GM21717 (cell line): ENCODE results near the gene FGD1.

Experiments
- ATAC-seq: cut with Tn5 transposase; IDR thresholded peaks from one replicate; pipeline ENCODE4 v1.9.1; 2021; ENCODE audit warnings: mild to moderate bottlenecking, moderate library complexity; ENCODE audit not compliant: unreplicated experiment

FGD1 gene

DNA sequence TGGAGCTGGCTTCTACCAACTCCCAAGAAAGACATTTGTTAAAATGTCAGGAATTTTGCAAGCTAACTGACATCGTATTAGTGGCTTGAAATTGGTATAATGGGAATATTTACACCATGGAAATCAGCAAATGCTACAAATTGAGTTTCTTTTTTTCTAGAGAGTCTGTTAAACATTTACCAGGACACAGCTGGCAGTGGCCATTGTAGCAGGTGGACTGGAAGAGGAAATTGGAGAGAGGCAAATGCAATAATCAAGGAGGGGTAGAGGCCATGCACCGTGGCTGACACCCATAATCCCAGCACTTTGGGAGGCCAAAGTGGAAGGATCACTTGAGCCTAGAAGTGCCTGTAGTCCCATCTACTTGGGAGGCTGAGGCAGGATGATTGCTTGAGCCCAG lies 88.8 kb downstream of the FGD1 start:
- no peak for ATAC-seq

DNA sequence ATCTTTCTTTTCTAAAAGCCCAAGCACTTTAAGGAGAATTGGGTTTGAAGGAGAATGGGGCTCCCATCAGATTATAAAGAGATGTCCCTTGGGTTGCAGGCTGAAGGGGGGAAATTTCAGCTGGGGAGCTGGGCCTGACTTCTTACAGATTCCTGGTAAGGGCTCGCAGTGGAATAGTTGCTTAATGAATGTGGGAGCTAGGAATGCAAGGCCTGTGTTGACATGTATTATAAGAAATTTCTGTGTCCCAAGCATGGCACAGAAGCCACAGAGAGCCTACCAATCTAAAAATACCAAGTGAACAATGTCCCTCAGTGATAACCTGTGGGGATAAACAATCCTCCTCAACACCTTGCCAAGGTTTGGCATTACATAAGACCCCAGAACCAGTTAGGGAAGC lies 98.9 kb downstream of the FGD1 start:
- no peak for ATAC-seq
